ENCODE measurements around the gene OR2B2. TPM values are rescaled to one million over a fixed set of nuclear protein-coding genes. Genes with fewer than 3 reads are reported as not detected.

OR2B2 gene
- total RNA-seq, 1 experiment from 2014 or later: not detected

- peak; percentile 84 for DNase-seq (ENCODE audit: low spot score)
Measured at GRCh38 chr6:27893836-27894807, 18.1 kb downstream of the OR2B2 start.

GRCh38 chr6:27893059-27893835 is 18.9 kb downstream of the OR2B2 start:
- DNase-seq (ENCODE audit: low spot score): peak; percentile 96

DNA sequence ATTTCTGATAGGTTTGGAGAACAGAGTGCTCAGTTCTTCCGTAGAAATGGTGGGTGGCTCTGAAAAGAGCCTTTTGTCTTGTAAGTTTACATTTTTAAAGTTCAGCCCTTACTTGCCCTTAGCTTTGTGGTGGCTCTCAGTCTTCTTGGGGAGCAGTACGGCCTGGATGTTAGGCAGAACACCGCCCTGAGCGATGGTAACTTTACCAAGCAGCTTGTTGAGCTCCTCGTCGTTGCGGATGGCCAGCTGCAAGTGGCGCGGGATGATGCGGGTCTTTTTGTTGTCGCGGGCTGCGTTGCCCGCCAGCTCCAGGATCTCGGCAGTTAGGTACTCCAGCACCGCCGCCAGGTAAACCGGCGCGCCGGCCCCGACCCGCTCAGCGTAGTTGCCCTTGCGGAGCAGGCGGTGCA is 19.5 kb downstream of the OR2B2 start:
- DNase-seq (ENCODE audit: low spot score): no peak

- DNase-seq (ENCODE audit: low spot score): peak; percentile 70
Measured at GRCh38 chr6:27891320-27891875, 20.8 kb downstream of the OR2B2 start.

DNA sequence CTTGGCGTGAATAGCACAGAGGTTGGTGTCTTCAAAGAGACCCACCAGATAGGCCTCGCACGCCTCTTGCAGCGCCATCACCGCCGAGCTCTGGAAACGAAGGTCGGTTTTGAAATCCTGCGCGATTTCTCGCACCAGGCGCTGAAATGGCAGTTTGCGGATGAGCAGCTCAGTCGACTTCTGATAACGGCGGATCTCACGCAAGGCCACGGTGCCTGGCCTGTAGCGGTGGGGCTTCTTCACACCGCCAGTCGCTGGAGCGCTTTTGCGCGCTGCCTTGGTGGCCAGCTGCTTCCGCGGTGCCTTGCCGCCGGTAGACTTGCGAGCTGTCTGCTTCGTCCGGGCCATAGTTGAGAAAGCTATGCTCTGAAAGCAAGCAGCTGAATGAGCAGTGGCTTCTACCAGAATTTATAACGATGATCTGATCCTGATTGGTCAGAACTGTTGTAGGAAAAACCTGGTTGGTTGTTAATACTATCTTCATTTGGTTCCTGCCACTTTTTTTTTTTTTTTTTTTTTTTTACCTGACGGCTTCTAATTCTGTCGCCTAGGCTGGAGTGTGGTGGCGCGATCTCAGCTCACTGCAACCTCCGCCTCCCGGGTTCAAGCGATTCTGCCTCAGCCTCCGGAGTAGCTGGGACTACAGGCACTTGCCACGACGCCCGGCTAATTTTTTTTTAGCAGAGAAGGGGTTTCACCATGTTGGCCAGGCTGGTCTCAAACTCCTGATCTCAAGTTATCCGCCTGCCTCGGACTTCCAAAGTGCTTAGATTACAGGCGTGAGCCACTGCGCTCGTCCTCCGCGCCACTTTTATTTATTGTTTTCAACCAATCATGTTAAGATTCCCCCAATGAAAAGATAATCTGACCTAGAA is 21.5 kb downstream of the OR2B2 start:
- DNase-seq (ENCODE audit: low spot score): peak; percentile 93

DNA sequence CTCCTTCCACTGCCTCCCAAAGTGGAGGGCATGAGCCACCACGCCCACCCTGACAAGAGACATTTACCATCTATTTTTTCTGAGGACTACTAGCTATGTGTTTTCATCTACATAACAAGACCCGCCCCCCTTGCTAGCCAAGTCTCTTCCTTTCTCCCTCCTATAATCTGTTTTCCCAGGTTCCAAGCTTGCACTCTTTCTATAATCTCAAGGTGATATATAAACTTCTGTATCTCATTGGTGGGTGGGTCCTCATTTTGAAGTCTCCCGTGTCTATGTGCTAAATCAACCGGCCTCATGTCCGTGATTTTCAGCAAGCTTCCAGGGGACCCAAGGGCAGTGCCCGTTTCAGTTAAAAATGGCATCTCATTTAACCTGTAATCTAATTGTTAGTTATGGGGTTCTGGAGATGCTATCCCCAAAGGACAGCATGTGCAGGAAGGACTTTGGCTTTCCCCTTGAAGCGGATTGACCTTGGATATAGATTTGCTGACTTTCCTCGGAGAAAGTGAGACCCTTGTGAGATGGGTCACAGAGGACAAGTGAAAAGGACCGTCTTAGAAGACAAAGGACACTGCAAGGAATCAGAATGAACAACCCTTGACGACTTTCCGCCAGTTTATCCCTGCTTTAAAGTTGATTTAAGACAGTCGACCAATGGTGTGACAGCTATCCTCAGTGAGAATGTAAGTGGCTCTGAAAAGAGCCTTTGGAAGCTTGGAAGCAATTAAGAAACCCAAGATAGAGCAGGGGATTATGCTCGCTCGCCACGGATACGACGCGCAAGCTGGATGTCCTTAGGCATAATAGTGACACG is 22.4 kb downstream of the OR2B2 start:
- no peak for DNase-seq (ENCODE audit: low spot score)

- no peak for DNase-seq (ENCODE audit: low spot score)
Measured at GRCh38 chr6:27889275-27889627, 22.9 kb downstream of the OR2B2 start.

GRCh38 chr6:27888566-27888965 is 23.6 kb downstream of the OR2B2 start:
- no peak for DNase-seq (ENCODE audit: low spot score)

- no peak for DNase-seq (ENCODE audit: low spot score)
Measured at GRCh38 chr6:27886073-27886472, 26.1 kb downstream of the OR2B2 start.

DNA sequence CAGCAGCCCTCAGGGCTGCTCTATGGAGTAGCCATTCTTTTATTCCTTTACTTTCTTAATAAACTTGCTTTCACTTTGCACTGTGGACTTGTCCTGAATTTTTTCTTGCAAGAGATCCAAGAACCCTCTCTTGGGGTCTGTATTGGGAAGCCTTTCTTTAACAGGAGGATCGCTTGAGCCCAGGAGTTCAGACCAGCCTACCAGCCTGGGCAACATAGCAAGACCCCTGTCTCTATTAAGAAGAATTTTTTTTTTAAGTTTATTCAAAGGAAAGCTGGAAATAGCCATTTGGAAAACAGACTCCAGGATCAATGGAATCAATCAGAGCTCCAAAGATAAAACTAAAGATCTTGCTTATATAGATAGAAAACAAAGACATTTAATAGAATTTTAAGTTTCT is 29.1 kb downstream of the OR2B2 start:
- DNase-seq (ENCODE audit: low spot score): no peak

DNA sequence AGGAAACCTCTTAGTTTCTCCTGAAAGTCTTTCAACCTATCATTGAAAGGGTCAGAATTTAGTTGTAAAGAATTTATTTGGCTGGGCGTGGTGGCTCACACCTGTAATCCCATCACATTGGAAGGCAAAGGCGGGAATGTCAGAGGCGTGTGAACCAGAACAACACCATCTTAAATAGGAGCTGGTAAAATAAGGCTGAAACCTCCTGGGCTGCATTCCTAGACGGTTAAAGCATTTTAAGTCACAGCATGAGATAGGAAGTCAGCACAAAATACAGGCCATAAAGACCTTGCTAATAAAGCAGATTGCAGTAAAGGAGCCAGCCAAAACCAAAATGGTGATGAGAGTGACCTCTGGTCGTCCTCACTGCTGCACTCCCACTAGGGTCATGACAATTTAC is 29.6 kb downstream of the OR2B2 start:
- no peak for DNase-seq (ENCODE audit: low spot score)

GRCh38 chr6:27879837-27880236 is 32.4 kb downstream of the OR2B2 start:
- no peak for DNase-seq (ENCODE audit: low spot score)

DNA sequence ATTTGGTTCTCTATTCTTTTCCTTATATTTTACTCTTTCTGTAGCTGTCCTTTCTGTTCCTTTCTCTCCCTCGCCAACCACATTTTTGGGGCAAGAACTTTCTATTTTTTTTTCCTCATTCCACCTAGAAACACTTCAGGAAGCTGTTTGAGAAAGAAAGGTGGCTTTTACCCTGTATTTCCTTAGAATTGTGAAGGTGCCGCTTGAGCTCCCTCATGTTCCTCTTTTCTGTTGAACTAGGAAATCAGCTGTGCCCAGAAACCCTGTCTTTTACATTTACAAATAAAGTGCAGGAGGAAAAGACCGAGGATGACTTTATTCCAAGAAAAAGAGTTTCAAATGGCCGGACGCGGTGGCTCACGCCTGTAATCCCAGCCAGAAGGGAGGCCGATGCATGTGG is 38.2 kb downstream of the OR2B2 start:
- DNase-seq (ENCODE audit: low spot score): no peak

- peak; percentile 90 for DNase-seq (ENCODE audit: low spot score)
Measured at GRCh38 chr6:27873021-27873940, 38.9 kb downstream of the OR2B2 start.

DNA sequence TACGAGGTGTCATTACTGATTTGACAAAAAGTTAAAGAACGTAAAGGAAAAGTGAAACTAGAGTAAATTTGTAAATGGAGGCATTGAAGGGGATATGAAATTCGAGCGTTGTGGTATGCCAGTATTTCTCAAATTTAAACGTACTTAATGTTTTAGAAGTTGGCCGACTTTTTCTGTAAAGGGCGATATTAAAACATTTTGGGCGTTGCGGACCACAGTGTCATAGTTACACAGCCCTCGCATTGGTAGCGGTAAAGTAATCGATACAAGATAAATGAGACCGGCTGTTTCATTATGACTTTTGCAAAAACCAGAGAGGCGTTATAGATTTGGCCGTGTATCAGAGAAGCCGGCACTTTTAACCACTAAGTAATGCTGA is 39.6 kb downstream of the OR2B2 start:
- DNase-seq (ENCODE audit: low spot score): no peak

- DNase-seq (ENCODE audit: low spot score): peak; percentile 94
Measured at GRCh38 chr6:27871924-27872638, 40.1 kb downstream of the OR2B2 start.

DNA sequence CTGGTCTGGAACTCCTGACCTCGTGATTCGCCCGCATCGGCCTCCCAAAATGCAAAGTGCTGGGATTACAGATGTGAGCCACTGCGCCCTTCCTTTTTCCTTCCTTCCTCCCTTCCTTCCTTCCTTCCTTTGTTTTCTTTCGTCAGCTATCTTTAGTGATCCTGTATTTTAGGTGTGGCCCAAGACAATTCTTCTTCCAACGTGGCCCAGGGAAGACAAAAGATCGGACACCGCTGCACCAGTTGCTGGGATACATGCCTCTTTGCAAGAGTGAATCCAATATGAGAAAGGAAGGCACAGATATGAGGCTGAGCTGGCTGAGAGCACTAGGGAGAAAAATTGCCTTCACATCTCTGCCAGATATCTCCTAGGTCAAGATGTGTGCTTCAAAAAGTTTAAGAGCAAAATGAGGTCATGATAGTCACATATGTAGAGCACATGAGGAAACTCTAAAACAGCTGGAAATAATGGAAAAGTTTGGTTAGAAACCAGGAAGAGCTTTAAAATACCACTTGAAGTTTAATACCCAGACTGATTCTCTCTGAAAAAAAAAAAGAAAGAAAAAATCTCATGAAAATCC is 41.8 kb downstream of the OR2B2 start:
- DNase-seq (ENCODE audit: low spot score): no peak

DNA sequence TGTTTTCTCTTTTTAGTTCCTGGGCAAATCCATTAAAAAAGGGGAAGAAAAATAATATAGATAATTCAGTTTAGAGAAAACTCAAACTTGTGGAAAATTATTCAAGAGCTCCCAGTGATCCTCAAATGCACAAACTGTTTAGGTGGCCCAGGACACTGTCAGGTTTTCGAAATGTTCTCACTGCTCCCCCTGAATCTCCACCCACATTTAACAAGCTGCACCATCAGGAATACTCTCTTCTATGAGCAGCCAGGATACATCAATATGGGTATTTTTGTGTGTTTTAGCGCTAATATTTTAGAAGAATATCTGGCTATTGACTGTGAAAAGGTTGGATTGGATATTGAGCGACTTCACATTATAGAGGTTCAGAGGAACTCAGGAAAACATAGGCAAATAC is 43.9 kb downstream of the OR2B2 start:
- DNase-seq (ENCODE audit: low spot score): no peak

Measured in HT-29 (cell line).